ENCODE measurements around the gene ZNF425. TPM values are rescaled to one million over a fixed set of nuclear protein-coding genes. Genes with fewer than 3 reads are reported as not detected.

ZNF425 gene
- total RNA-seq, 1 experiment from 2014 or later = 5.2 TPM

GRCh38 chr7:149130572-149131198 is 4.6 kb upstream of the ZNF425 start:
- DNase-seq = no peak
- Histone ChIP-seq H3K9me3 (ENCODE audit: insufficient read depth, low read depth) (0 out of 2 replicates have a peak, but pooled peaks cover 5% of the 10 kb centered on the region), H3K27ac (no peak overlapping the region), H3K27me3 (ENCODE audit: insufficient read depth, low read depth) (no peaks in the 10 kb centered on the region), H3K4me1 (replicated peaks; ENCODE audit: insufficient read depth) (peaks cover 9% of the 10 kb centered on the region), H3K79me2 (ENCODE audit: low read depth) (peaks cover 23% of the 10 kb centered on the region), H2AFZ (no peak overlapping the region), H3K4me2 (no peak overlapping the region), H4K20me1 (ENCODE audit: insufficient read depth) (no peaks in the 10 kb centered on the region), H3K4me3 (no peak overlapping the region), H3F3A (ENCODE audit: insufficient read depth, low read depth) (peaks cover 8% of the 10 kb centered on the region; the same call in 1 of the 2 replicates), H3K36me3 (ENCODE audit: low read depth) (peaks cover 18% of the 10 kb centered on the region), H3K9me2 (ENCODE audit: insufficient read depth) (no peaks in the 10 kb centered on the region)
- no peak for TF ChIP-seq EZH2 (IDR thresholded peaks at IDR 0.05; ENCODE audit: low read depth)
- no peak for TF ChIP-seq CTCF (conservative IDR thresholded peaks at IDR 0.05)
- ChIA-PET CTCF (no interaction called here), POLR2A (ENCODE audit: unreplicated experiment) (no interaction called here)
- intact Hi-C loops (cut with micrococcal nuclease; ENCODE audit: unreplicated experiment) = no loop called here
- no TSS peak for BruUV-seq (replicated peaks)

GRCh38 chr7:149126662-149127266 is 640 bp upstream of the ZNF425 start:
- Histone ChIP-seq H3K9me3 (ENCODE audit: insufficient read depth, low read depth) (0 out of 2 replicates have a peak, but pooled peaks cover 5% of the 10 kb centered on the region), H4K20me1 (ENCODE audit: insufficient read depth) (no peaks in the 10 kb centered on the region), H3K27ac (peak overlapping the region; percentile 64), H3K4me1 (replicated peaks; ENCODE audit: insufficient read depth) (peaks cover 17% of the 10 kb centered on the region), H3K79me2 (ENCODE audit: low read depth) (peaks cover 41% of the 10 kb centered on the region), H3F3A (ENCODE audit: insufficient read depth, low read depth) (peaks cover 8% of the 10 kb centered on the region; the same call in 1 of the 2 replicates), H3K36me3 (ENCODE audit: low read depth) (peaks cover 18% of the 10 kb centered on the region), H3K4me3 (peak overlapping the region; percentile 92), H3K4me2 (peak overlapping the region; percentile 78), H2AFZ (peak overlapping the region; percentile 97), H3K27me3 (ENCODE audit: insufficient read depth, low read depth) (no peaks in the 10 kb centered on the region), H3K9me2 (ENCODE audit: insufficient read depth) (no peaks in the 10 kb centered on the region)
- no TSS peak for BruUV-seq (replicated peaks)
- intact Hi-C loops (cut with micrococcal nuclease; ENCODE audit: unreplicated experiment) = loop anchor here (1.0 kb wide), 6 partner anchors 21 to 159 kb away; partner anchors contain the start of genes ZNF212, ZNF282 and ZNF398
- TF ChIP-seq CTCF (conservative IDR thresholded peaks at IDR 0.05) = no peak
- no peak for TF ChIP-seq EZH2 (IDR thresholded peaks at IDR 0.05; ENCODE audit: low read depth)
- ChIA-PET CTCF (interaction anchor here (0.6 to 2.1 kb wide), 4 partner anchors 21 to 158 kb away, joined by 3 to 10 read pairs (median 5); partner anchors contain the start of genes ZNF282 and ZNF398), POLR2A (ENCODE audit: unreplicated experiment) (interaction anchor here (0.6 to 0.7 kb wide), 2 partner anchors 39 to 106 kb away, joined by 3 to 5 read pairs; no protein-coding TSS in a partner anchor)
- DNase-seq = peak in 1 of 2 experiments; percentile 55

- H3K27ac ChIP-seq = peak overlapping the region; percentile 64; the same call in 1 of the 2 replicates
- peak overlapping the region; percentile 92 for H3K4me3 ChIP-seq
- TF ChIP-seq EZH2 (IDR thresholded peaks at IDR 0.05; ENCODE audit: low read depth) (no peak), CTCF (conservative IDR thresholded peaks at IDR 0.05) (no peak)
- CTCF ChIA-PET = interaction anchor here (0.5 to 2.1 kb wide), 6 partner anchors 10 to 288 kb away, joined by 3 to 14 read pairs (median 6); partner anchors contain the start of genes ZNF282 and ZNF398
- DNase-seq = no peak
- H3K36me3 ChIP-seq (ENCODE audit: low read depth) = peaks cover 8% of the 10 kb centered on the region; the same call in 1 of the 2 replicates
- peak overlapping the region; percentile 97 for H2AFZ ChIP-seq
- H3K9me2 ChIP-seq (ENCODE audit: insufficient read depth) = no peaks in the 10 kb centered on the region
- no peaks in the 10 kb centered on the region for H3K27me3 ChIP-seq (ENCODE audit: insufficient read depth, low read depth)
- intact Hi-C loops (cut with micrococcal nuclease; ENCODE audit: unreplicated experiment) = no loop called here
- no peaks in the 10 kb centered on the region for H3K9me3 ChIP-seq (ENCODE audit: insufficient read depth, low read depth)
- H3K4me2 ChIP-seq = peak overlapping the region; percentile 78
- peaks cover 17% of the 10 kb centered on the region for H3K4me1 ChIP-seq (replicated peaks; ENCODE audit: insufficient read depth)
- BruUV-seq (replicated peaks) = TSS peak; percentile 52
- peaks cover 41% of the 10 kb centered on the region for H3K79me2 ChIP-seq (ENCODE audit: low read depth)
- H4K20me1 ChIP-seq (ENCODE audit: insufficient read depth) = no peaks in the 10 kb centered on the region
- H3F3A ChIP-seq (ENCODE audit: insufficient read depth, low read depth) = peaks cover 8% of the 10 kb centered on the region; the same call in 1 of the 2 replicates
- POLR2A ChIA-PET (ENCODE audit: unreplicated experiment) = interaction anchor here (0.5 to 0.6 kb wide), 3 partner anchors 9 to 28 kb away, joined by 3 read pairs; no protein-coding TSS in a partner anchor
These were observed 798 bp downstream of the ZNF425 start for GRCh38 chr7:149125189-149125862.
